Esophagus muscularis mucosa (tissue), 4 donors: Measurements from ENCODE around the gene DDX4.

Source experiments
- EP300 ChIP-seq: sonication (generic); formaldehyde crosslinking; IDR thresholded peaks from one replicate; pipeline ENCODE4 v1.6.1; 2017; ENCODE audit warnings: antibody characterized with exemption
- POLR2A ChIP-seq: fragments of 450-650 bp; IDR thresholded peaks from one replicate; pipeline ENCODE4 v1.6.1; 2017; ENCODE audit warnings: antibody characterized with exemption, moderate library complexity, mild to moderate bottlenecking, low read depth
- TF ChIP-seq, protein P1 (sequence below), 3 experiments: fragments of 200-600 bp in 2 of 3; fragments of 450-650 bp in 1 of 3; sonication (generic) in 2 of 3; IDR thresholded peaks; one replicate each; pipeline ENCODE4 v1.5.1; 2017 to 2019; ENCODE audit warnings: antibody characterized with exemption in 3 of 3, mild to moderate bottlenecking in 2 of 3, moderate library complexity in 1 of 3

DNA sequence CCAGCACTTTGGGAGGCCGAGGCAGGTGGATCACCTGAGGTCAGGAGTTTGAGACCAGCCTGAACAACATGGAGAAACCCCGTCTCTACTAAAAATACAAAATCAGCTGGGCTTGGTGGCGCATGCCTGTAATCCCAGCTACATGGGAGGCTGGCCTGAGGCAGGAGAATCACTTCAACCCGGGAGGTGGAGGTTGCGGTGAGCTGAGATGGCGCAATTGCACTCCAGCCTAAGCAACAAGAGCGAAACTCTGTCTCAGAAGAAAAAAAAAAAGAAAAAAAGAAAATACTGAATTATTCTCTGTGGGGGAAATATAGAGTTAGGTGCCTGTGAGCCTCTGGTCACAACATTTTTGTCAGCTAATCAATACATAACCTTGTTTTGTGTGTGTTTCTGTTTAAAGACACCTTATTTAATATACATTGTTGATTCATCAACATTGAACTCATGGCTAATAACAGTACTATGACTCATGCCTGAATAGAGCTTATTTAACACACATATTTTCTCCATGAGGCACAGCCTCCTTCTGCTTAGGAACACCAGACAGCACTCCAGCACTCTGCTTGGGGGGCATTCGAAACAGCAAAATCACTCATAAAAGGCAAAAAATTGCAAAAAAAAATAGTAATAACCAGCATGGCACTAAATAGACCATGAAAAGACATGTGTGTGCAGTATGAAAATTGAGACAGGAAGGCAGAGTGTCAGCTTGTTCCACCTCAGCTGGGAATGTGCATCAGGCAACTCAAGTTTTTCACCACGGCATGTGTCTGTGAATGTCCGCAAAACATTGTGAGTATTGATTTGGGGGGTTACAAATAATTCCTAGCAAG is 113.2 kb downstream of the DDX4 start, which contains the start of gene IL31RA:
- TF ChIP-seq, protein P1, sequence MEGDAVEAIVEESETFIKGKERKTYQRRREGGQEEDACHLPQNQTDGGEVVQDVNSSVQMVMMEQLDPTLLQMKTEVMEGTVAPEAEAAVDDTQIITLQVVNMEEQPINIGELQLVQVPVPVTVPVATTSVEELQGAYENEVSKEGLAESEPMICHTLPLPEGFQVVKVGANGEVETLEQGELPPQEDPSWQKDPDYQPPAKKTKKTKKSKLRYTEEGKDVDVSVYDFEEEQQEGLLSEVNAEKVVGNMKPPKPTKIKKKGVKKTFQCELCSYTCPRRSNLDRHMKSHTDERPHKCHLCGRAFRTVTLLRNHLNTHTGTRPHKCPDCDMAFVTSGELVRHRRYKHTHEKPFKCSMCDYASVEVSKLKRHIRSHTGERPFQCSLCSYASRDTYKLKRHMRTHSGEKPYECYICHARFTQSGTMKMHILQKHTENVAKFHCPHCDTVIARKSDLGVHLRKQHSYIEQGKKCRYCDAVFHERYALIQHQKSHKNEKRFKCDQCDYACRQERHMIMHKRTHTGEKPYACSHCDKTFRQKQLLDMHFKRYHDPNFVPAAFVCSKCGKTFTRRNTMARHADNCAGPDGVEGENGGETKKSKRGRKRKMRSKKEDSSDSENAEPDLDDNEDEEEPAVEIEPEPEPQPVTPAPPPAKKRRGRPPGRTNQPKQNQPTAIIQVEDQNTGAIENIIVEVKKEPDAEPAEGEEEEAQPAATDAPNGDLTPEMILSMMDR (IDR thresholded peaks at IDR 0.05), result no peak
- no peak for TF ChIP-seq POLR2A
- no peak for TF ChIP-seq EP300
